B cell (primary cell): ENCODE data around the gene MRTO4. TPM values are rescaled to one million over a fixed set of nuclear protein-coding genes. Genes with fewer than 3 reads are reported as not detected.

Source experiments
- ATAC-seq: fragments of 200-7000 bp; cut with Tn5 transposase; one replicate; pipeline ENCODE4 v1.10.0; 2021; ENCODE audit warnings: low read depth, mild to moderate bottlenecking, moderate number of reproducible peaks, moderate library complexity
- CTCF ChIA-PET: fragments of 350-600 bp; sonication (Branson Sonifier 250); formaldehyde crosslinking; loops from one replicate; lab custom pipeline; 2021; ENCODE audit warnings: antibody characterized with exemption, inconsistent platforms; lab: Charles Lee
- POLR2A ChIA-PET: fragments of 350-600 bp; sonication (Branson Sonifier 250); formaldehyde crosslinking; loops from one replicate; lab custom pipeline; 2021; ENCODE audit warnings: antibody characterized with exemption; lab: Charles Lee
- DNase-seq: peaks from one replicate; pipeline ENCODE4 v3.0.0; 2013
- H2AFZ ChIP-seq: 2 replicates; pipeline ENCODE4 v1.6.1; 2012; ENCODE audit warnings: mild to moderate bottlenecking, low read depth, low read length; ENCODE audit not compliant: insufficient read depth, poor library complexity, severe bottlenecking
- H3K27ac ChIP-seq, 2 donors: 1 replicate in 1 of 2; 2 replicates in 1 of 2; pipeline ENCODE4 v1.5.1; 2012 to 2013; ENCODE audit warnings: low read length in 2 of 2, mild to moderate bottlenecking in 2 of 2, moderate library complexity in 1 of 2
- H3K27me3 ChIP-seq, 4 experiments: fragments of 200-600 bp in 1 of 4; sonication (generic) in 1 of 4; replicated peaks in 1 of 4; 1 replicate in 2 of 4; 2 replicates in 2 of 4; pipeline versions ENCODE4 v1.6.1 to v1.7.0; 2013 to 2016; ENCODE audit warnings: low read length in 3 of 4, mild to moderate bottlenecking in 2 of 4, mixed read lengths in 1 of 4, moderate library complexity in 1 of 4; ENCODE audit not compliant: insufficient read depth in 4 of 4, control insufficient read depth in 3 of 4; ENCODE audit errors: control extremely low read depth in 1 of 4
- H3K36me3 ChIP-seq, 2 experiments: replicated peaks in 1 of 2; 1 replicate in 1 of 2; 2 replicates in 1 of 2; pipeline versions ENCODE4 v1.6.1 to v1.7.1; 2013; ENCODE audit warnings: low read length in 1 of 2; ENCODE audit not compliant: insufficient read depth in 2 of 2, control insufficient read depth in 1 of 2; ENCODE audit errors: control extremely low read depth in 1 of 2, extremely low read depth in 1 of 2
- H3K4me1 ChIP-seq, 2 donors: fragments of 200-600 bp in 1 of 2; sonication (generic) in 1 of 2; 1 replicate in 1 of 2; 2 replicates in 1 of 2; pipeline versions ENCODE4 v1.5.1 to v1.6.1; 2013 to 2017; ENCODE audit warnings: low read length in 2 of 2; ENCODE audit not compliant: control insufficient read depth in 2 of 2, insufficient read depth in 2 of 2
- H3K4me2 ChIP-seq: replicated peaks from 2 replicates; pipeline ENCODE3; 2012; ENCODE audit warnings: mild to moderate bottlenecking, low read depth, low read length; ENCODE audit not compliant: poor library complexity, severe bottlenecking
- H3K4me3 ChIP-seq, 5 experiments: fragments of 200-600 bp in 1 of 5; sonication (generic) in 1 of 5; 1 replicate in 3 of 5; 2 replicates in 2 of 5; pipeline versions ENCODE4 v1.5.1 to v1.7.0; 2011 to 2016; ENCODE audit warnings: low read length in 4 of 5, mild to moderate bottlenecking in 4 of 5, low read depth in 2 of 5, control low read depth in 1 of 5, moderate library complexity in 1 of 5; ENCODE audit not compliant: insufficient read depth in 1 of 5; ENCODE audit errors: control extremely low read depth in 1 of 5, extremely low read depth in 1 of 5
- H3K79me2 ChIP-seq: fragments of 200-600 bp; sonication (generic); one replicate; pipeline ENCODE4 v1.6.0; 2016; ENCODE audit warnings: low read length; ENCODE audit not compliant: control insufficient read depth, insufficient read depth
- H3K9ac ChIP-seq: fragments of 200-600 bp; sonication (generic); 2 replicates; pipeline ENCODE4 v1.6.1; 2017; ENCODE audit warnings: mild to moderate bottlenecking, low read length, moderate library complexity
- H3K9me3 ChIP-seq, 3 donors: one replicate each; pipeline versions ENCODE4 v1.6.1 to v1.7.1; 2013; ENCODE audit warnings: low read length in 2 of 3; ENCODE audit not compliant: control insufficient read depth in 2 of 3, insufficient read depth in 1 of 3; ENCODE audit errors: control extremely low read depth in 1 of 3
- H4K20me1 ChIP-seq: 2 replicates; pipeline ENCODE4 v1.6.0; 2012; ENCODE audit warnings: mild to moderate bottlenecking, low read length; ENCODE audit not compliant: insufficient read depth, control insufficient read depth, poor library complexity, severe bottlenecking
- H3K27ac Mint-ChIP-seq: one replicate; pipeline ENCODE4 v1.8.0; 2021; ENCODE audit warnings: mixed read lengths
- H3K27me3 Mint-ChIP-seq: one replicate; pipeline ENCODE4 v1.8.0; 2021; ENCODE audit warnings: mixed read lengths
- H3K4me1 Mint-ChIP-seq: one replicate; pipeline ENCODE4 v1.8.0; 2021; ENCODE audit warnings: mixed read lengths
- H3K4me3 Mint-ChIP-seq: one replicate; pipeline ENCODE4 v1.8.0; 2021; ENCODE audit warnings: mixed read lengths
- H3K9me3 Mint-ChIP-seq: one replicate; pipeline ENCODE4 v1.8.0; 2022; ENCODE audit warnings: mixed read lengths; ENCODE audit not compliant: insufficient read depth
- EZH2 ChIP-seq: IDR thresholded peaks from 2 replicates; pipeline ENCODE4 v1.6.1; 2012; ENCODE audit warnings: borderline replicate concordance, low read depth, mild to moderate bottlenecking, moderate library complexity, low read length; ENCODE audit not compliant: insufficient read depth, poor library complexity, severe bottlenecking
- WGBS: methylation state at CpG from one replicate; pipeline ENCODE4 v1.1.5; 2013; ENCODE audit warnings: missing lambda C conversion rate; ENCODE audit not compliant: insufficient coverage; 5-methylcytosine and 5-hydroxymethylcytosine counted together
- intact Hi-C: fragments of 100-400 bp; cut with micrococcal nuclease; formaldehyde crosslinking; loops from one replicate; pipeline ENCODE4 v1.10.0; 2022
- polyA plus RNA-seq: library from polyadenylated mRNA; depleted of rRNA; stranded (reverse); fragments of >200 nt; gene quantifications from 2 replicates; pipeline ENCODE4 v1.2.3, GENCODE V29; 2012
- total RNA-seq, 2 donors: library from RNA; stranded (reverse); fragments of 120-200 nt in 1 of 2; gene quantifications; 1 replicate in 1 of 2; 2 replicates in 1 of 2; pipeline versions ENCODE4 v1.2.3 to v1.2.4, GENCODE V29; 2013 to 2022
- TF ChIP-seq, protein P1 (sequence below): fragments of 200-600 bp; IDR thresholded peaks from one replicate; pipeline ENCODE4 v1.8.0; 2022; ENCODE audit warnings: antibody characterized with exemption, mild to moderate bottlenecking

The MRTO4 gene
- total and polyA plus RNA-seq, 2 donors (not counting 1 experiment from before 2014, with no cell fraction given), result 10.6 to 28.1 TPM

GRCh38 chr1:19257178-19257914 lies 5.7 kb downstream of the MRTO4 start:
- WGBS, result 76% methylated on average over 15 of the region's 15 CpGs
- no peak overlapping the region for H2AFZ ChIP-seq
- no peak overlapping the region for H3K4me2 ChIP-seq
- intact Hi-C loops, result no loop called here
- peaks cover 13 to 20% of the 10 kb centered on the region in 2 donors for H3K4me1 ChIP-seq
- ChIA-PET POLR2A (no interaction called here), CTCF (interaction anchor here (1.2 kb wide), 1 partner anchor 325 kb away, joined by 3 read pairs; no protein-coding TSS in a partner anchor)
- no peaks in the 10 kb centered on the region for H3K9me3 Mint-ChIP-seq
- no peak overlapping the region for H3K9ac ChIP-seq
- no peak overlapping the region for H3K4me3 ChIP-seq
- H3K4me3 Mint-ChIP-seq, result no peak overlapping the region
- no peak overlapping the region for H3K27ac ChIP-seq
- H4K20me1 ChIP-seq, result peaks cover 38% of the 10 kb centered on the region
- TF ChIP-seq, protein P1, sequence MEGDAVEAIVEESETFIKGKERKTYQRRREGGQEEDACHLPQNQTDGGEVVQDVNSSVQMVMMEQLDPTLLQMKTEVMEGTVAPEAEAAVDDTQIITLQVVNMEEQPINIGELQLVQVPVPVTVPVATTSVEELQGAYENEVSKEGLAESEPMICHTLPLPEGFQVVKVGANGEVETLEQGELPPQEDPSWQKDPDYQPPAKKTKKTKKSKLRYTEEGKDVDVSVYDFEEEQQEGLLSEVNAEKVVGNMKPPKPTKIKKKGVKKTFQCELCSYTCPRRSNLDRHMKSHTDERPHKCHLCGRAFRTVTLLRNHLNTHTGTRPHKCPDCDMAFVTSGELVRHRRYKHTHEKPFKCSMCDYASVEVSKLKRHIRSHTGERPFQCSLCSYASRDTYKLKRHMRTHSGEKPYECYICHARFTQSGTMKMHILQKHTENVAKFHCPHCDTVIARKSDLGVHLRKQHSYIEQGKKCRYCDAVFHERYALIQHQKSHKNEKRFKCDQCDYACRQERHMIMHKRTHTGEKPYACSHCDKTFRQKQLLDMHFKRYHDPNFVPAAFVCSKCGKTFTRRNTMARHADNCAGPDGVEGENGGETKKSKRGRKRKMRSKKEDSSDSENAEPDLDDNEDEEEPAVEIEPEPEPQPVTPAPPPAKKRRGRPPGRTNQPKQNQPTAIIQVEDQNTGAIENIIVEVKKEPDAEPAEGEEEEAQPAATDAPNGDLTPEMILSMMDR, result no peak
- no peak for TF ChIP-seq EZH2
- H3K27me3 ChIP-seq, result no peaks in the 10 kb centered on the region
- ATAC-seq (no peak), DNase-seq (no peak)
- H3K9me3 ChIP-seq, result no peaks in the 10 kb centered on the region
- H3K27ac Mint-ChIP-seq, result no peak overlapping the region
- H3K79me2 ChIP-seq, result peaks cover 27% of the 10 kb centered on the region
- H3K36me3 ChIP-seq, result peaks cover 0 to 43% of the 10 kb centered on the region in 2 experiments
- no peaks in the 10 kb centered on the region for H3K27me3 Mint-ChIP-seq
- peaks cover 12% of the 10 kb centered on the region for H3K4me1 Mint-ChIP-seq

GRCh38 chr1:19258353-19258752 lies 6.7 kb downstream of the MRTO4 start:
- Histone ChIP-seq H3K27me3 (no peaks in the 10 kb centered on the region), H3K4me3 (no peak overlapping the region), H3K27ac (no peak overlapping the region), H3K9ac (no peak overlapping the region), H3K4me2 (no peak overlapping the region), H2AFZ (no peak overlapping the region), H3K4me1 (peaks cover 4 to 10% of the 10 kb centered on the region in 2 donors), H3K79me2 (peaks cover 17% of the 10 kb centered on the region), H3K36me3 (peaks cover 0 to 43% of the 10 kb centered on the region in 2 experiments), H4K20me1 (peaks cover 29% of the 10 kb centered on the region), H3K9me3 (no peaks in the 10 kb centered on the region)
- Mint-ChIP-seq H3K27me3 (no peaks in the 10 kb centered on the region), H3K4me1 (peaks cover 7% of the 10 kb centered on the region), H3K4me3 (no peak overlapping the region), H3K27ac (no peak overlapping the region), H3K9me3 (no peaks in the 10 kb centered on the region)
- 99% methylated on average over 4 of the region's 10 CpGs for WGBS
- CTCF ChIA-PET, result no interaction called here
- no peak for ATAC-seq
- TF ChIP-seq, protein P1, result no peak
- TF ChIP-seq EZH2, result no peak
- intact Hi-C loops, result no loop called here
- no peak for DNase-seq
- POLR2A ChIA-PET, result no interaction called here
